Measurements from ENCODE around the gene DCX.

- TF ChIP-seq EZH2 (IDR thresholded peaks at IDR 0.05; ENCODE audit: borderline replicate concordance) (no peak), CTCF (IDR thresholded peaks at IDR 0.05; ENCODE audit: poor library complexity) (no peak)
Measured at GRCh38 chrX:111444881-111445280, 32.9 kb upstream of the DCX start.

Data from hepatocyte (in vitro differentiated cells).